GM23338 (cell line): Measurements from ENCODE around the gene GAB1. TPM values are rescaled to one million over a fixed set of nuclear protein-coding genes. Genes with fewer than 3 reads are reported as not detected.
A peak's percentile ranks its signal among the peaks of the same experiment; 100 is the strongest.

ENCODE experiments used
- ATAC-seq: fragments of 200-7000 bp; cut with Tn5 transposase; 3 replicates; pipeline ENCODE4 v1.9.1; 2020
- DNase-seq: peaks from one replicate; pipeline ENCODE4 v3.0.0-alpha.2; 2015; ENCODE audit warnings: low spot score
- H2AFZ ChIP-seq: fragments of 200-600 bp; sonication (generic); 2 replicates; pipeline ENCODE4 v1.8.0; 2016; ENCODE audit warnings: antibody characterized with exemption, mild to moderate bottlenecking, moderate library complexity
- H3F3A ChIP-seq: fragments of 200-600 bp; sonication (generic); replicated peaks from 2 replicates; pipeline ENCODE4 v1.8.0; 2017; ENCODE audit warnings: antibody characterized with exemption, mixed run types, low read depth
- H3K27ac ChIP-seq: fragments of 200-600 bp; sonication (generic); 2 replicates; pipeline ENCODE4 v1.6.1; 2016; ENCODE audit warnings: low read depth
- H3K27me3 ChIP-seq: fragments of 200-600 bp; sonication (generic); 2 replicates; pipeline ENCODE4 v1.8.0; 2016; ENCODE audit warnings: mild to moderate bottlenecking, mixed run types, moderate library complexity; ENCODE audit not compliant: insufficient read depth
- H3K36me3 ChIP-seq: fragments of 200-600 bp; sonication (generic); 2 replicates; pipeline ENCODE4 v1.8.0; 2016; ENCODE audit warnings: mild to moderate bottlenecking; ENCODE audit not compliant: insufficient read depth
- H3K4me1 ChIP-seq: fragments of 200-600 bp; sonication (generic); 2 replicates; pipeline ENCODE4 v1.8.0; 2016; ENCODE audit warnings: mild to moderate bottlenecking, moderate library complexity; ENCODE audit not compliant: insufficient read depth
- H3K4me2 ChIP-seq: fragments of 200-600 bp; sonication (generic); 2 replicates; pipeline ENCODE4 v1.7.1; 2017; ENCODE audit warnings: mixed run types
- H3K4me3 ChIP-seq: fragments of 200-600 bp; sonication (generic); 2 replicates; pipeline ENCODE4 v1.6.1; 2016; ENCODE audit warnings: mixed run types
- H3K79me2 ChIP-seq: fragments of 200-600 bp; sonication (generic); replicated peaks from 2 replicates; pipeline ENCODE4 v1.8.0; 2017; ENCODE audit warnings: mild to moderate bottlenecking; ENCODE audit not compliant: insufficient read depth
- H3K9me2 ChIP-seq: fragments of 200-600 bp; sonication (generic); 2 replicates; pipeline ENCODE4 v1.8.0; 2017; ENCODE audit not compliant: insufficient read depth
- H4K20me1 ChIP-seq: fragments of 200-600 bp; sonication (generic); replicated peaks from 2 replicates; pipeline ENCODE4 v1.8.0; 2017; ENCODE audit warnings: mild to moderate bottlenecking; ENCODE audit not compliant: insufficient read depth
- H3K27ac Mint-ChIP-seq: 2 replicates; pipeline ENCODE4 v1.8.0; 2020; ENCODE audit warnings: inconsistent platforms, mild to moderate bottlenecking, moderate library complexity, mixed read lengths
- H3K27me3 Mint-ChIP-seq: 3 replicates; pipeline ENCODE4 v1.8.0; 2022; ENCODE audit warnings: low read depth, mild to moderate bottlenecking, moderate library complexity, mixed read lengths, inconsistent platforms; ENCODE audit not compliant: insufficient read depth, poor library complexity
- H3K36me3 Mint-ChIP-seq: 3 replicates; pipeline ENCODE4 v1.8.0; 2021; ENCODE audit warnings: low read depth, mild to moderate bottlenecking, inconsistent platforms, moderate library complexity, mixed read lengths
- H3K4me1 Mint-ChIP-seq: 3 replicates; pipeline ENCODE4 v1.8.0; 2020; ENCODE audit warnings: mild to moderate bottlenecking, inconsistent platforms, mixed read lengths
- H3K4me3 Mint-ChIP-seq: 3 replicates; pipeline ENCODE4 v1.8.0; 2021; ENCODE audit warnings: moderate library complexity, mild to moderate bottlenecking, inconsistent platforms, mixed read lengths
- H3K9me3 Mint-ChIP-seq: 3 replicates; pipeline ENCODE4 v1.8.0; 2020; ENCODE audit warnings: moderate library complexity, mild to moderate bottlenecking, inconsistent platforms, mixed read lengths
- CREB1 ChIP-seq: fragments of 250-450 bp; sonication (Bioruptor Pico); IDR thresholded peaks from 2 replicates; pipeline ENCODE4 v1.5.0; 2020; ENCODE audit warnings: low read depth, mild to moderate bottlenecking, moderate library complexity
- POLR2AphosphoS5 ChIP-seq: IDR thresholded peaks from 2 replicates; pipeline ENCODE4 v1.6.1; 2016; ENCODE audit warnings: antibody characterized with exemption, low read depth
- ZNF331 ChIP-seq: fragments of 250-450 bp; sonication (Bioruptor Pico); IDR thresholded peaks from 2 replicates; pipeline ENCODE4 v1.5.0; 2020; ENCODE audit warnings: low read depth, mild to moderate bottlenecking, moderate library complexity
- polyA plus RNA-seq: library from polyadenylated mRNA; unstranded; fragments of >200 nt; fragmentation: Nextera tagmentation; extraction: Ambion mirVana; gene quantifications from 2 replicates; pipeline ENCODE4 v1.2.1, GENCODE V29; 2016
- total RNA-seq: library from RNA; depleted of rRNA; stranded (reverse); fragments of >200 nt; shearing (Covaris generic); gene quantifications from 2 replicates; pipeline ENCODE4 v1.2.3, GENCODE V29; 2014
- TF ChIP-seq, protein P1 (sequence below), 2 experiments: fragments of 200-600 bp in 1 of 2; sonication (generic) in 1 of 2; conservative IDR thresholded peaks; 2 replicates each; pipeline versions ENCODE4 v1.5.1 to v1.6.1; 2016 to 2017; ENCODE audit warnings: antibody characterized with exemption in 2 of 2, low read depth in 2 of 2, mild to moderate bottlenecking in 2 of 2, moderate library complexity in 1 of 2
- TF ChIP-seq, protein P2 (sequence below): fragments of 250-450 bp; sonication (Bioruptor Pico); IDR thresholded peaks from 2 replicates; pipeline ENCODE4 v1.5.0; 2020; ENCODE audit warnings: mild to moderate bottlenecking, moderate library complexity
- TF ChIP-seq, protein P3 (sequence below): IDR thresholded peaks from one replicate; pipeline ENCODE4 v1.6.1; 2018; ENCODE audit warnings: antibody characterized with exemption; ENCODE audit not compliant: unreplicated experiment

GAB1 gene
- total and polyA plus RNA-seq, 2 experiments from 2014 or later = 4.0 to 18.4 TPM

DNA sequence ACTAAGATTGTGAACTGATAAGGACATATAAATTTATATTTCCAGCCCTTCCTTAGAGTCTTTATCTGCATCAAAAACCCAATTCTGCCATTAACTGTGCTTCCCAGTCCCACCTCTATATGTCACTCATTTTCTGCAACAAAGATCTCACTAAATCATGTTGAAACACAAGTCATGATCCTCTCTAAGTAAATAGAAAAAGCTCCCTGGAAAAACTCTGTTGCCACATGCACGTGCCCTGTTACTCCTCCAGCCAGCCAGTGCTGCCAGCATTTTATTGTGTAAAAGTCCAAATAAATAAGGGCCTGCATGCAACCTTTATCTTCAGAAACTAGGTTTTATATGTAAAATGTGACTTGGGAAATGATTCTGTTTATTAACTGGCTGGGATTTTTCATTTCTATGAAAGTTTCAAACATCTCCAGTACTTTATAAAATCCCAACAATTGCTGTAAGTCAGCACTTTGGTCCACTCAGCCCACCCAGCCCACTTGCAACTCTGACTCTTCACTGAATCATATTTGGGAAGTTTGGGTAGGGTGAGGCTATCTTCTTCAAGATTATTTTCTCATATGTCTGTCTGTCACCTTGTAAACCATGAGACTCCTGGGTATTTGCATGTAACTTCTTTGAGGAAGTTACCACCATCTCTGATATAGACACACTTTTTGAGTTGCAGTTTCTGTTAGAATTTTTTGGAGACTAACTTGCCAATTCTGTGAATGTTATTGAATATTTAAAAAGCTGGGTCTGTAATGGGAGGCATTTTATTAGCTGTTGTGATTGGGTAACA lies 136.9 kb downstream of the GAB1 start:
- no peak overlapping the region for H3K27ac ChIP-seq
- Mint-ChIP-seq H3K4me1 (no peaks in the 10 kb centered on the region), H3K4me3 (no peak overlapping the region), H3K27me3 (peaks cover 1% of the 10 kb centered on the region), H3K27ac (no peak overlapping the region), H3K36me3 (peaks cover 5% of the 10 kb centered on the region; the same call in 2 of the 3 replicates), H3K9me3 (no peaks in the 10 kb centered on the region)
- no peak overlapping the region for H2AFZ ChIP-seq
- ATAC-seq = no peak
- no peaks in the 10 kb centered on the region for H3K79me2 ChIP-seq
- H3K36me3 ChIP-seq = no peaks in the 10 kb centered on the region
- no peaks in the 10 kb centered on the region for H3K9me2 ChIP-seq
- no peak overlapping the region for H3K4me2 ChIP-seq
- no peaks in the 10 kb centered on the region for H3K27me3 ChIP-seq
- no peak overlapping the region for H3K4me3 ChIP-seq
- TF ChIP-seq, protein P1, sequence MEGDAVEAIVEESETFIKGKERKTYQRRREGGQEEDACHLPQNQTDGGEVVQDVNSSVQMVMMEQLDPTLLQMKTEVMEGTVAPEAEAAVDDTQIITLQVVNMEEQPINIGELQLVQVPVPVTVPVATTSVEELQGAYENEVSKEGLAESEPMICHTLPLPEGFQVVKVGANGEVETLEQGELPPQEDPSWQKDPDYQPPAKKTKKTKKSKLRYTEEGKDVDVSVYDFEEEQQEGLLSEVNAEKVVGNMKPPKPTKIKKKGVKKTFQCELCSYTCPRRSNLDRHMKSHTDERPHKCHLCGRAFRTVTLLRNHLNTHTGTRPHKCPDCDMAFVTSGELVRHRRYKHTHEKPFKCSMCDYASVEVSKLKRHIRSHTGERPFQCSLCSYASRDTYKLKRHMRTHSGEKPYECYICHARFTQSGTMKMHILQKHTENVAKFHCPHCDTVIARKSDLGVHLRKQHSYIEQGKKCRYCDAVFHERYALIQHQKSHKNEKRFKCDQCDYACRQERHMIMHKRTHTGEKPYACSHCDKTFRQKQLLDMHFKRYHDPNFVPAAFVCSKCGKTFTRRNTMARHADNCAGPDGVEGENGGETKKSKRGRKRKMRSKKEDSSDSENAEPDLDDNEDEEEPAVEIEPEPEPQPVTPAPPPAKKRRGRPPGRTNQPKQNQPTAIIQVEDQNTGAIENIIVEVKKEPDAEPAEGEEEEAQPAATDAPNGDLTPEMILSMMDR (conservative IDR thresholded peaks at IDR 0.05; ENCODE audit: low read depth in 2 of 2) = no peak
- no peak for DNase-seq
- no peaks in the 10 kb centered on the region for H3F3A ChIP-seq
- H4K20me1 ChIP-seq = no peaks in the 10 kb centered on the region
- H3K4me1 ChIP-seq = no peaks in the 10 kb centered on the region

DNA sequence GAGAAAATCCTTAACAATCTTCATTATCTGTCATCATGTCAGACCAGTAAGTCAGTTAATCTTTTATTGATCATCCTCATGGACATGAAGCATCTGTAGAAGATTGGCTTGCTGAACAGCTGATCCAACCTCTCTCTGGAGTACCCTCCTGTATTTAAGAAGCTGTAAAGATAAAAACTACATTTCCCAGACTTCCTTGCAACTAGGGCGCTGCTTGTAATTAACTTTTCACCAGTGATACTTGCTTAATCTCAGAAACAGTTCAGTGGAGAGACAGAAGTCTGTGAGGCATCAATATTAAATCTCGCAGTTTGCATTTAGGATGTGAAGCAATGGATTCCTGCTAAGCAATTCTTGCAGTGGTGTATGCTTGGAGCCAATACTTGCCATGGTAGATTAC lies 140.8 kb downstream of the GAB1 start:
- Histone ChIP-seq H3K27ac (no peak overlapping the region), H3K4me2 (no peak overlapping the region), H3K79me2 (no peaks in the 10 kb centered on the region), H3K9me2 (no peaks in the 10 kb centered on the region), H3K4me3 (no peak overlapping the region), H3K27me3 (no peaks in the 10 kb centered on the region), H3F3A (no peaks in the 10 kb centered on the region), H3K4me1 (no peaks in the 10 kb centered on the region), H3K36me3 (no peaks in the 10 kb centered on the region), H4K20me1 (no peaks in the 10 kb centered on the region), H2AFZ (no peak overlapping the region)
- H3K27ac Mint-ChIP-seq = no peak overlapping the region
- H3K36me3 Mint-ChIP-seq = no peaks in the 10 kb centered on the region
- H3K27me3 Mint-ChIP-seq = peaks cover 1% of the 10 kb centered on the region
- H3K4me1 Mint-ChIP-seq = no peaks in the 10 kb centered on the region
- H3K4me3 Mint-ChIP-seq = no peak overlapping the region
- peak; percentile 38 for DNase-seq
- H3K9me3 Mint-ChIP-seq = no peaks in the 10 kb centered on the region
- ATAC-seq = no peak; the same call in 2 of the 3 replicates
- TF ChIP-seq, protein P1 (conservative IDR thresholded peaks at IDR 0.05; ENCODE audit: low read depth in 2 of 2) = no peak
- TF ChIP-seq CREB1 (CRISPR knock-in tag) (no peak), POLR2AphosphoS5 (no peak), ZNF331 (CRISPR knock-in tag) (no peak)
- TF ChIP-seq, protein P2, sequence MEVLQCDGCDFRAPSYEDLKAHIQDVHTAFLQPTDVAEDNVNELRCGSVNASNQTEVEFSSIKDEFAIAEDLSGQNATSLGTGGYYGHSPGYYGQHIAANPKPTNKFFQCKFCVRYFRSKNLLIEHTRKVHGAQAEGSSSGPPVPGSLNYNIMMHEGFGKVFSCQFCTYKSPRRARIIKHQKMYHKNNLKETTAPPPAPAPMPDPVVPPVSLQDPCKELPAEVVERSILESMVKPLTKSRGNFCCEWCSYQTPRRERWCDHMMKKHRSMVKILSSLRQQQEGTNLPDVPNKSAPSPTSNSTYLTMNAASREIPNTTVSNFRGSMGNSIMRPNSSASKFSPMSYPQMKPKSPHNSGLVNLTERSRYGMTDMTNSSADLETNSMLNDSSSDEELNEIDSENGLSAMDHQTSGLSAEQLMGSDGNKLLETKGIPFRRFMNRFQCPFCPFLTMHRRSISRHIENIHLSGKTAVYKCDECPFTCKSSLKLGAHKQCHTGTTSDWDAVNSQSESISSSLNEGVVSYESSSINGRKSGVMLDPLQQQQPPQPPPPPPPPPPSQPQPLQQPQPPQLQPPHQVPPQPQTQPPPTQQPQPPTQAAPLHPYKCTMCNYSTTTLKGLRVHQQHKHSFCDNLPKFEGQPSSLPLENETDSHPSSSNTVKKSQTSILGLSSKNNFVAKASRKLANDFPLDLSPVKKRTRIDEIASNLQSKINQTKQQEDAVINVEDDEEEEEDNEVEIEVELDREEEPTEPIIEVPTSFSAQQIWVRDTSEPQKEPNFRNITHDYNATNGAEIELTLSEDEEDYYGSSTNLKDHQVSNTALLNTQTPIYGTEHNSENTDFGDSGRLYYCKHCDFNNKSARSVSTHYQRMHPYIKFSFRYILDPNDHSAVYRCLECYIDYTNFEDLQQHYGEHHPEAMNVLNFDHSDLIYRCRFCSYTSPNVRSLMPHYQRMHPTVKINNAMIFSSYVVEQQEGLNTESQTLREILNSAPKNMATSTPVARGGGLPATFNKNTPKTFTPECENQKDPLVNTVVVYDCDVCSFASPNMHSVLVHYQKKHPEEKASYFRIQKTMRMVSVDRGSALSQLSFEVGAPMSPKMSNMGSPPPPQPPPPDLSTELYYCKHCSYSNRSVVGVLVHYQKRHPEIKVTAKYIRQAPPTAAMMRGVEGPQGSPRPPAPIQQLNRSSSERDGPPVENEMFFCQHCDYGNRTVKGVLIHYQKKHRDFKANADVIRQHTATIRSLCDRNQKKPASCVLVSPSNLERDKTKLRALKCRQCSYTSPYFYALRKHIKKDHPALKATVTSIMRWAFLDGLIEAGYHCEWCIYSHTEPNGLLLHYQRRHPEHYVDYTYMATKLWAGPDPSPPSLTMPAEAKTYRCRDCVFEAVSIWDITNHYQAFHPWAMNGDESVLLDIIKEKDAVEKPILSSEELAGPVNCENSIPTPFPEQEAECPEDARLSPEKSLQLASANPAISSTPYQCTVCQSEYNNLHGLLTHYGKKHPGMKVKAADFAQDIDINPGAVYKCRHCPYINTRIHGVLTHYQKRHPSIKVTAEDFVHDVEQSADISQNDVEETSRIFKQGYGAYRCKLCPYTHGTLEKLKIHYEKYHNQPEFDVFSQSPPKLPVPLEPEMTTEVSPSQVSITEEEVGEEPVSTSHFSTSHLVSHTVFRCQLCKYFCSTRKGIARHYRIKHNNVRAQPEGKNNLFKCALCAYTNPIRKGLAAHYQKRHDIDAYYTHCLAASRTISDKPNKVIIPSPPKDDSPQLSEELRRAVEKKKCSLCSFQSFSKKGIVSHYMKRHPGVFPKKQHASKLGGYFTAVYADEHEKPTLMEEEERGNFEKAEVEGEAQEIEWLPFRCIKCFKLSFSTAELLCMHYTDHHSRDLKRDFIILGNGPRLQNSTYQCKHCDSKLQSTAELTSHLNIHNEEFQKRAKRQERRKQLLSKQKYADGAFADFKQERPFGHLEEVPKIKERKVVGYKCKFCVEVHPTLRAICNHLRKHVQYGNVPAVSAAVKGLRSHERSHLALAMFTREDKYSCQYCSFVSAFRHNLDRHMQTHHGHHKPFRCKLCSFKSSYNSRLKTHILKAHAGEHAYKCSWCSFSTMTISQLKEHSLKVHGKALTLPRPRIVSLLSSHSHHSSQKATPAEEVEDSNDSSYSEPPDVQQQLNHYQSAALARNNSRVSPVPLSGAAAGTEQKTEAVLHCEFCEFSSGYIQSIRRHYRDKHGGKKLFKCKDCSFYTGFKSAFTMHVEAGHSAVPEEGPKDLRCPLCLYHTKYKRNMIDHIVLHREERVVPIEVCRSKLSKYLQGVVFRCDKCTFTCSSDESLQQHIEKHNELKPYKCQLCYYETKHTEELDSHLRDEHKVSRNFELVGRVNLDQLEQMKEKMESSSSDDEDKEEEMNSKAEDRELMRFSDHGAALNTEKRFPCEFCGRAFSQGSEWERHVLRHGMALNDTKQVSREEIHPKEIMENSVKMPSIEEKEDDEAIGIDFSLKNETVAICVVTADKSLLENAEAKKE (CRISPR knock-in tag) = no peak
- TF ChIP-seq, protein P3, sequence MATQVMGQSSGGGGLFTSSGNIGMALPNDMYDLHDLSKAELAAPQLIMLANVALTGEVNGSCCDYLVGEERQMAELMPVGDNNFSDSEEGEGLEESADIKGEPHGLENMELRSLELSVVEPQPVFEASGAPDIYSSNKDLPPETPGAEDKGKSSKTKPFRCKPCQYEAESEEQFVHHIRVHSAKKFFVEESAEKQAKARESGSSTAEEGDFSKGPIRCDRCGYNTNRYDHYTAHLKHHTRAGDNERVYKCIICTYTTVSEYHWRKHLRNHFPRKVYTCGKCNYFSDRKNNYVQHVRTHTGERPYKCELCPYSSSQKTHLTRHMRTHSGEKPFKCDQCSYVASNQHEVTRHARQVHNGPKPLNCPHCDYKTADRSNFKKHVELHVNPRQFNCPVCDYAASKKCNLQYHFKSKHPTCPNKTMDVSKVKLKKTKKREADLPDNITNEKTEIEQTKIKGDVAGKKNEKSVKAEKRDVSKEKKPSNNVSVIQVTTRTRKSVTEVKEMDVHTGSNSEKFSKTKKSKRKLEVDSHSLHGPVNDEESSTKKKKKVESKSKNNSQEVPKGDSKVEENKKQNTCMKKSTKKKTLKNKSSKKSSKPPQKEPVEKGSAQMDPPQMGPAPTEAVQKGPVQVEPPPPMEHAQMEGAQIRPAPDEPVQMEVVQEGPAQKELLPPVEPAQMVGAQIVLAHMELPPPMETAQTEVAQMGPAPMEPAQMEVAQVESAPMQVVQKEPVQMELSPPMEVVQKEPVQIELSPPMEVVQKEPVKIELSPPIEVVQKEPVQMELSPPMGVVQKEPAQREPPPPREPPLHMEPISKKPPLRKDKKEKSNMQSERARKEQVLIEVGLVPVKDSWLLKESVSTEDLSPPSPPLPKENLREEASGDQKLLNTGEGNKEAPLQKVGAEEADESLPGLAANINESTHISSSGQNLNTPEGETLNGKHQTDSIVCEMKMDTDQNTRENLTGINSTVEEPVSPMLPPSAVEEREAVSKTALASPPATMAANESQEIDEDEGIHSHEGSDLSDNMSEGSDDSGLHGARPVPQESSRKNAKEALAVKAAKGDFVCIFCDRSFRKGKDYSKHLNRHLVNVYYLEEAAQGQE = no peak
